Measurements from ENCODE around the gene MAP2K3. TPM values are rescaled to one million over a fixed set of nuclear protein-coding genes. Genes with fewer than 3 reads are reported as not detected.

MAP2K3 gene
- total and polyA plus RNA-seq, 2 of the 4 experiments (the other 2 are of a cell fraction): 23.5 to 82.2 TPM

DNA sequence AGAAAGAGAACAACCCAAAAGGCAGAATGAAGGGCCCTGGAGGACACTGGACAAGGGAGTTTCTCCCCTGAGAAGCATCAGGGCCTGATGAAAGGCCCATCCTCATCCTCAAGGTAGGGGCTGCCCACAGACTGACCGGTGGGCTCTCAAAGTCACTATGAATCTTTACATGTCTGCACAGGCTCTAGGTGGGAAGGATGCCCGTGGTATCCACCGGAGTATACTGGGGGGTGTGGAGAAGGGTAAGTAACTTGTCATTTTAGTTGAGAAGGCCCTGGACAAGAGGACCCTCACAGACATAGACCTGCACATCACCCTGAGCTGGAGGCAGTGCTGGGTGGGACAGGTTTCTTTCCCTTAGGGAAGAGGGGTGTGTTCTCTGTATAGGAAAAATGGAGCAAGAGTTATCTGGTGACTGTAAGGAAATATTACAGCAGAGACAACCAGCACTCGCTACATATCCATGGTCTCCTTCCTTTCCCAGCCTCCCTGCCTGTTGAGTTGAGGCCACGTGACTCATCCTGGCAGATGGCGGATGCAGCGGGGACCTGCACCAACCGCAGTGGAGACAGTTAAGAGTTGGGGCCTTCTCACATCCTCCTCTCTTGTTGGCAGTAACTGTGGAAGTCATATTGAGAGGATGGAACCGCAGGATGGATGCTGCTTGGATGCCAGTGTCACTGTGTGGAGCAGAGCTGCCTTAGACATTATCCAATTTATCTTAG is 46.1 kb downstream of the MAP2K3 start:
- ChIA-PET POLR2A (ENCODE audit: unreplicated experiment) (no interaction called here), CTCF (no interaction called here)
- no peaks in the 10 kb centered on the region for H3K4me1 ChIP-seq (ENCODE audit: control insufficient read depth, insufficient read depth, low read length)
- no peaks in the 10 kb centered on the region for H3K36me3 ChIP-seq (ENCODE audit: control insufficient read depth, insufficient read depth, low read length)
- no peak overlapping the region for H2BK120ac ChIP-seq (ENCODE audit: low read depth, low read length)
- H4K91ac ChIP-seq (ENCODE audit: insufficient read depth, low read depth, low read length): no peak overlapping the region
- H4K20me1 ChIP-seq (ENCODE audit: insufficient read depth, low read length): no peaks in the 10 kb centered on the region
- peaks cover 7% of the 10 kb centered on the region for H3K9me3 ChIP-seq (ENCODE audit: control insufficient read depth, insufficient read depth, low read length)
- H4K5ac ChIP-seq (ENCODE audit: low read depth, low read length): no peak overlapping the region
- BruUV-seq (replicated peaks): no TSS peak
- dilution Hi-C loops (cut with HindIII; ENCODE audit: low sequenced_read_pairs, unreplicated experiment): no loop called here
- no peak overlapping the region for H2AK9ac ChIP-seq (replicated peaks; ENCODE audit: low read depth, low read length, poor library complexity)
- H3K14ac ChIP-seq (replicated peaks; ENCODE audit: low read depth, low read length): no peak overlapping the region
- ATAC-seq (ENCODE audit: low read depth) (no peak), DNase-seq (no peak)
- H3K9ac ChIP-seq (ENCODE audit: low read depth, low read length): no peak overlapping the region
- H3K27ac ChIP-seq (ENCODE audit: insufficient read depth, low read length): no peak overlapping the region
- H3K4me3 ChIP-seq (ENCODE audit: insufficient read depth, low read depth, low read length): no peak overlapping the region
- peaks cover under 1% of the 10 kb centered on the region; the same call in 1 of the 2 replicates for H3K27me3 ChIP-seq (ENCODE audit: control insufficient read depth, insufficient read depth, low read length)
- no peak overlapping the region for H2BK15ac ChIP-seq (ENCODE audit: low read depth, low read length)
- WGBS, 2 experiments (ENCODE audit: extremely low coverage in 2 of 2, insufficient read length in 1 of 2): 50% methylated on average over 2 of the region's 9 CpGs; no CpG with 5 or more reads in 1 of the 2 experiments
- H3K23ac ChIP-seq (ENCODE audit: low read depth, low read length): no peak overlapping the region
- H3K9me1 ChIP-seq (ENCODE audit: insufficient read depth, low read length): no peaks in the 10 kb centered on the region
- no peak for TF ChIP-seq RCOR1 (IDR thresholded peaks at IDR 0.05; ENCODE audit: insufficient replicate concordance, low read length)
- no peak for TF ChIP-seq POLR2A (IDR thresholded peaks at IDR 0.05; ENCODE audit: low read depth, low read length)
- TF ChIP-seq SMC3 (IDR thresholded peaks at IDR 0.05; ENCODE audit: low read depth, low read length): no peak
- TF ChIP-seq RFX5 (IDR thresholded peaks at IDR 0.05; ENCODE audit: low read depth, low read length): no peak
- no peak for TF ChIP-seq CEBPB (IDR thresholded peaks at IDR 0.05; ENCODE audit: low read depth, low read length)
- no peak for TF ChIP-seq BHLHE40 (IDR thresholded peaks at IDR 0.05; ENCODE audit: low read depth, low read length)
- TF ChIP-seq, protein P1, sequence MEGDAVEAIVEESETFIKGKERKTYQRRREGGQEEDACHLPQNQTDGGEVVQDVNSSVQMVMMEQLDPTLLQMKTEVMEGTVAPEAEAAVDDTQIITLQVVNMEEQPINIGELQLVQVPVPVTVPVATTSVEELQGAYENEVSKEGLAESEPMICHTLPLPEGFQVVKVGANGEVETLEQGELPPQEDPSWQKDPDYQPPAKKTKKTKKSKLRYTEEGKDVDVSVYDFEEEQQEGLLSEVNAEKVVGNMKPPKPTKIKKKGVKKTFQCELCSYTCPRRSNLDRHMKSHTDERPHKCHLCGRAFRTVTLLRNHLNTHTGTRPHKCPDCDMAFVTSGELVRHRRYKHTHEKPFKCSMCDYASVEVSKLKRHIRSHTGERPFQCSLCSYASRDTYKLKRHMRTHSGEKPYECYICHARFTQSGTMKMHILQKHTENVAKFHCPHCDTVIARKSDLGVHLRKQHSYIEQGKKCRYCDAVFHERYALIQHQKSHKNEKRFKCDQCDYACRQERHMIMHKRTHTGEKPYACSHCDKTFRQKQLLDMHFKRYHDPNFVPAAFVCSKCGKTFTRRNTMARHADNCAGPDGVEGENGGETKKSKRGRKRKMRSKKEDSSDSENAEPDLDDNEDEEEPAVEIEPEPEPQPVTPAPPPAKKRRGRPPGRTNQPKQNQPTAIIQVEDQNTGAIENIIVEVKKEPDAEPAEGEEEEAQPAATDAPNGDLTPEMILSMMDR (conservative IDR thresholded peaks at IDR 0.05; ENCODE audit: low read depth, low read length): no peak
- TF ChIP-seq MAZ (IDR thresholded peaks at IDR 0.05; ENCODE audit: borderline replicate concordance, low read depth, low read length): no peak
- no peak for TF ChIP-seq MAFK (IDR thresholded peaks at IDR 0.05; ENCODE audit: low read depth, low read length)
- TF ChIP-seq CHD1 (IDR thresholded peaks at IDR 0.05; ENCODE audit: low read depth, low read length): no peak
- TF ChIP-seq NFE2L2 (IDR thresholded peaks at IDR 0.05; ENCODE audit: low read depth, low read length): no peak
- TF ChIP-seq FOS (IDR thresholded peaks at IDR 0.05; ENCODE audit: low read depth, low read length): no peak
- TF ChIP-seq MXI1 (IDR thresholded peaks at IDR 0.05; ENCODE audit: borderline replicate concordance, low read depth, low read length): no peak
- no peak for TF ChIP-seq RAD21 (IDR thresholded peaks at IDR 0.05; ENCODE audit: low read length)
- TF ChIP-seq, protein P2, sequence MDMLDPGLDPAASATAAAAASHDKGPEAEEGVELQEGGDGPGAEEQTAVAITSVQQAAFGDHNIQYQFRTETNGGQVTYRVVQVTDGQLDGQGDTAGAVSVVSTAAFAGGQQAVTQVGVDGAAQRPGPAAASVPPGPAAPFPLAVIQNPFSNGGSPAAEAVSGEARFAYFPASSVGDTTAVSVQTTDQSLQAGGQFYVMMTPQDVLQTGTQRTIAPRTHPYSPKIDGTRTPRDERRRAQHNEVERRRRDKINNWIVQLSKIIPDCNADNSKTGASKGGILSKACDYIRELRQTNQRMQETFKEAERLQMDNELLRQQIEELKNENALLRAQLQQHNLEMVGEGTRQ (IDR thresholded peaks at IDR 0.05; ENCODE audit: low read depth, low read length): no peak
- TF ChIP-seq, protein P3, sequence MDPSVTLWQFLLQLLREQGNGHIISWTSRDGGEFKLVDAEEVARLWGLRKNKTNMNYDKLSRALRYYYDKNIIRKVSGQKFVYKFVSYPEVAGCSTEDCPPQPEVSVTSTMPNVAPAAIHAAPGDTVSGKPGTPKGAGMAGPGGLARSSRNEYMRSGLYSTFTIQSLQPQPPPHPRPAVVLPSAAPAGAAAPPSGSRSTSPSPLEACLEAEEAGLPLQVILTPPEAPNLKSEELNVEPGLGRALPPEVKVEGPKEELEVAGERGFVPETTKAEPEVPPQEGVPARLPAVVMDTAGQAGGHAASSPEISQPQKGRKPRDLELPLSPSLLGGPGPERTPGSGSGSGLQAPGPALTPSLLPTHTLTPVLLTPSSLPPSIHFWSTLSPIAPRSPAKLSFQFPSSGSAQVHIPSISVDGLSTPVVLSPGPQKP (IDR thresholded peaks at IDR 0.05; ENCODE audit: borderline replicate concordance, low read depth, low read length): no peak
- no peak overlapping the region for H3K56ac ChIP-seq (ENCODE audit: extremely low read depth, insufficient read depth, low read length)
- H3K18ac ChIP-seq (ENCODE audit: low read depth, low read length): no peak overlapping the region
- H2AFZ ChIP-seq (replicated peaks; ENCODE audit: low read length, poor library complexity): no peak overlapping the region
- H2BK5ac ChIP-seq (ENCODE audit: low read depth, low read length, poor library complexity, severe bottlenecking): no peak overlapping the region
- H3K4ac ChIP-seq (ENCODE audit: low read depth, low read length): no peak overlapping the region
- no peaks in the 10 kb centered on the region for H3K79me1 ChIP-seq (ENCODE audit: low read depth in 1 of 2, low read length in 2 of 2)
- intact Hi-C loops (cut with micrococcal nuclease): no loop called here
- no peak overlapping the region for H3K4me2 ChIP-seq (ENCODE audit: low read depth, low read length)
- in situ Hi-C loops (cut with MboI; ENCODE audit: low sequenced_read_pairs): no loop called here
- no peak overlapping the region for H2AK5ac ChIP-seq (ENCODE audit: low read depth, low read length)
- H4K8ac ChIP-seq (ENCODE audit: low read depth in 2 of 2, low read length in 2 of 2): no peak overlapping the region
- no peak overlapping the region for H2BK20ac ChIP-seq (ENCODE audit: low read depth, low read length)
